ENCODE data around the gene PSME3.
A peak's percentile ranks its signal among the peaks of the same experiment; 100 is the strongest.

PSME3 gene, protein sequence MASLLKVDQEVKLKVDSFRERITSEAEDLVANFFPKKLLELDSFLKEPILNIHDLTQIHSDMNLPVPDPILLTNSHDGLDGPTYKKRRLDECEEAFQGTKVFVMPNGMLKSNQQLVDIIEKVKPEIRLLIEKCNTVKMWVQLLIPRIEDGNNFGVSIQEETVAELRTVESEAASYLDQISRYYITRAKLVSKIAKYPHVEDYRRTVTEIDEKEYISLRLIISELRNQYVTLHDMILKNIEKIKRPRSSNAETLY

DNA sequence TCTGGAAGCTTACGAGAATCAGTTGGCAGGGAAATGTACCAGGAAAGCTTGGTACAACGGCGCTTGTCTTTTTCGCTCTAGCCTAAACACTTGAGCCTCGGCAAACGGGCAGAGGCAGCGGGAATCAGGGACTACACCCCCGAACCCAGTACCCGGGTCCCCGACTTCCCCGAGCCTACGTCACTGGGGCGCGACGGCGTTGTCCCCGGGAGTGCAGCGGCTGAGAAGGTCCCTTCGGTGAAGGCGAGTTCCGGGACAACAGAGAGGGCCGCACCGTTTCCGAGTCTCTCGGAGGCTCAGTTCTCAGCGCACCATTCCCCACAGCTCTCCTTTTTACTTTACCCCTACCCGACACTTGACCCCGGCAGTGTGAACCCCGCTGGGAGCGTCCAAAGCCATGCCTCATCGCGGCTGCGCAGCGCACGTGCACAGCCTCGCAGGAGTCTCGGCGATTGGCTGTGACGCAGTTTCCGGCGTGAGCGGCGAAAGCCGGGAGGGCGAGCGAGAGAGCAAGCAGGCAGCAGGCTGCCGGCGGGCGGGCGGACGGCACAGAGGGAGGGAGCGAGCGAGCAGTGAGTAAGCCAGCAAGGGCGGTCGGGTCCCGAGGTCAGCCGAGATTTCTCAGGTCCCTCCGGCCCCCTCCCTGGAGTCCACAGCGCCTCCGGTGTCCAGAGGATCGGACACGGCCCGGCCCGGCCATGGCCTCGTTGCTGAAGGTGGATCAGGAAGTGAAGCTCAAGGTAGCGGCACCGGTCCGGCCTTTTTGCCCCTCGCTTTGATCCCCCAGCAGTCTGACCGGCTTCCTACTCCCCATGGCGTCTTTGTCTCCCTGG lies at the start of gene PSME3:
TSS of gene PSME3 (plus strand) at position 464 of the 833 bp plus-strand sequence. CDS start at position 699, 235 bp downstream.
- DNase-seq = peak; percentile 92

- no peak for DNase-seq
Observed at GRCh38 chr17:42783791-42784138, 49.4 kb upstream of the PSME3 start.

- no peak for DNase-seq
Observed at GRCh38 chr17:42784409-42784808, 48.8 kb upstream of the PSME3 start.

DNA sequence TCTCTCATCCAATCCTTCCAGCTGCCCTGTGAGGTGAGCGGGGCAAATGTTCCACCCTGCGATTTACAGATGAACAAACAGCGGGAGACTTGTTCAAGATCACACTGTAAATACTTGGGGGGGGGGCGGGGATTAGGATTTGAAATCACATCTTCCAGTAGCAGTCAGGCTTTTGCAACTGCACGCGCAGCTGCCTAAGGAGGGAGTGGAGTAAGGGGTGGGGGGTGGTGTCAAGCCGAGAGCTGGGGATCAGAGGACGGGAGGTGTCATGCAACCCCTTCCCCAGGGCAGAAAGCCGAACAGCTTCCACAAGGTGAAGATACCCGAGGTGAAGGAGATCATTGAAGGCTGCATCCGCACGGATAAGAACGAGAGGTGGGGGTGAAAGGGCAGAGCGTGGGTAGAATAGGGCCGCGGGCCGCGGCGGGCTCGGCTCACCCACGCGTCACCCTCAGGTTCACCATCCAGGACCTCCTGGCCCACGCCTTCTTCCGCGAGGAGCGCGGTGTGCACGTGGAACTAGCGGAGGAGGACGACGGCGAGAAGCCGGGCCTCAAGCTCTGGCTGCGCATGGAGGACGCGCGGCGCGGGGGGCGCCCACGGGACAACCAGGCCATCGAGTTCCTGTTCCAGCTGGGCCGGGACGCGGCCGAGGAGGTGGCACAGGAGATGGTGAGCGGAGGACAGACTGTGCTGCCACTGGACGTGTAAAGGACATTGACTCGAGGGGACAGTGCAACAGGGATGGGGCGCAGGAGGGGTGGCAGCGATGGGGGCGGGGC lies 48.2 kb upstream of the PSME3 start:
- DNase-seq = no peak

GRCh38 chr17:42787266-42787665 lies 45.9 kb upstream of the PSME3 start:
- no peak for DNase-seq

DNA sequence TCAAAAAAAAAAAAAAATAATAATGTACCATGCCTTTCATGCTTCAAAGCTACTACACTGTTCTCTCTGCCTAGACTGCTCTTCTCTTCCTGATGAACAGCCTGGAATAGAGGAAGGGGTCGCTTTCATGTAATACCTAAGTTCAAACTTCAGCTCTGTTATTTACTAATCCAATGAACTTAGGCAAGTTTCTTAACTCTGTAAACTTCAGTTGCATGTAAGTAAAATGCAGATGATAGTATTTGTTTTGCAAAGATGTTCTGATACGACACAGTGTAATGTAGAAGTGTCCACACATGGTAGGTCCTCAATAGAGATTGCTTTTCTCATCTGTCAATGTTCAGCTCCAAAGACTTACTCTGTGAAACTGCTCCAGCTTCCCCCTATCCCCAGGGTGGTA lies 41.2 kb upstream of the PSME3 start:
- DNase-seq = no peak

- DNase-seq = no peak
Observed at GRCh38 chr17:42792545-42792944, 40.7 kb upstream of the PSME3 start.

GRCh38 chr17:42795061-42795460 lies 38.1 kb upstream of the PSME3 start:
- no peak for DNase-seq

DNA sequence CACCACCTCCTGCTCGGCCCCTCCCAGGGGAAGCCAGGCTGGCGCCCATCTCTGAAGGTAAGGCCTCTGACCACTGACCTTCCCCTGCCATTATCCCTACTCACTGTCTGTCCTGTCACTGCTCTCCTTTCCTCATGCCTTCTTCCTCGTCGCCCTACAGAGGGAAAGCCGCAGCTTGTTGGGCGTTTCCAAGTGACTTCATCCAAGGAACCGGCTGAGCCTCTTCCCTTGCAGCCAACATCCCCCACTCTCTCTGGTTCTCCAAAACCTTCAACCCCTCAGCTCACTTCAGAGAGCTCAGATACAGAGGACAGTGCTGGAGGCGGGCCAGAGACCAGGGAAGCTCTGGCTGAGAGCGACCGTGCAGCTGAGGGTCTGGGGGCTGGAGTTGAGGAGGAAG lies 37.7 kb upstream of the PSME3 start:
- no peak for DNase-seq

DNA sequence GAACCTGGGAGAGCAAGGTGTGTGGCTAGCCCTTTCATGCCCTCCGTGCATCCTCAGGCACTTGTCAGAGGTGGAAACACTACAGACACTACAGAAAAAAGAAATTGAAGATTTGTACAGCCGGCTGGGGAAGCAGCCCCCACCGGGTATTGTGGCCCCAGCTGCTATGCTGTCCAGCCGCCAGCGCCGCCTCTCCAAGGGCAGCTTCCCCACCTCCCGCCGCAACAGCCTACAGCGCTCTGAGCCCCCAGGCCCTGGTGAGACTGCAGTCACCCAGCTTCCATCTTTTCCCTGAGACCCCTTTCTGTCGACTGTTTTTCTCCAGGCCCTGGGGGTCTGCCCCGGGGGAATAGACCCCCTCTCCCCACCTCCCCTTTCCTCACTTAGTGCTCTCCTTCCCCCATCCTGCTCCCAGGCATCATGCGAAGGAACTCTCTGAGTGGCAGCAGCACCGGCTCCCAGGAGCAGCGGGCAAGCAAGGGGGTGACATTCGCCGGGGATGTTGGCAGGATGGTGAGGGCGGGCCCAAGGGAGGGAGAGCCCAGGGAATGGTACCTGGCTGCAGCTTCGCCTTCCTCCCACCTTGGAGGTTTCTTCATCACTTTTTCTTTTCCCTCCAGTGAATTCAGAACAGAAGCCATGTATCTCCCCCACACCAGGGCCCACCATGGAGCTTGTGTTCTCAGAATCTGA lies 37.0 kb upstream of the PSME3 start:
- DNase-seq = no peak

DNA sequence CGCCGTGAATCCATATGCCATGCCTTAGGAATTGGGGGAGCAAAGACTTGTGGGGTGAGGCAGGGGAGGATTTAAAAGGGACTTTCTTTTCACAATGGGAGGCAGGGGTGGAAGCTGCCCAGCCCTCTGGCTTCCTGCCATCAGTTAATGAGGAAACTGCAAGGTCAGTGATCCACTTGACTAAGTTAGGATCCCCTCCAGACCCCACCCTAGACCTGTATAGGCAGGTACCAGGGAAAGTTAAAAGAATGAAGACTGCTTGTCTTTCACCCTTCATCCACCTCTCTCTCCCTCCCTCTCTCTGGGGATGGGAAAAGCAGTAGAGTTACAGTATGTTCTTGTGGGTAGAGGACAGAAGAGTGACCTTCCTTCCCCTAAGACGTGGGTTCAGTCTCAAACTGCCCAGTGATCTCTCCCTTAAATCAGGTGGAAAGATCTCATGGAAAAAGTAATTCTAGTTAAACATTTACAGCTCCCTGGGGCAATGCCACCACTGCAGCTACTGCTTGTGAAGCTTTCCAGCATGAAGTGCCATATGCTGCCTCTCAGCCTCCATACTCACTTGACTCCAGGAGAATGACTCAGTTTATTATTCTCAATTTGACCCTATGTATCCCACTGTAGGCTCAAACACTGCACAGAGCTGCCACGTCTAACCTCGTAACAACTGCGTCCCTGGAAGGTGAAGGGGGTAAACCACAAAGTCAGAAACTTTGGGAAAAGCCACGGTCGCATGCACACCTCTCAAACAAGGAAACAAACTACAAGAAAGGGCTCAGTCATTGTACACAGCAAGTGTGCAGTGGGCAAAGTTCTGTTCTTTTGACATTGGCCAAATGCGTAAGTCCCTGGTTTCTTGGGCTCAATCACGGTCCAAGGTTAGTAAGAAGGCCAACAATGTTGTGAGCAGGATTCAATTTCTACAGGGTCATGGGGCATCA lies 35.9 kb upstream of the PSME3 start:
- no peak for DNase-seq

DNA sequence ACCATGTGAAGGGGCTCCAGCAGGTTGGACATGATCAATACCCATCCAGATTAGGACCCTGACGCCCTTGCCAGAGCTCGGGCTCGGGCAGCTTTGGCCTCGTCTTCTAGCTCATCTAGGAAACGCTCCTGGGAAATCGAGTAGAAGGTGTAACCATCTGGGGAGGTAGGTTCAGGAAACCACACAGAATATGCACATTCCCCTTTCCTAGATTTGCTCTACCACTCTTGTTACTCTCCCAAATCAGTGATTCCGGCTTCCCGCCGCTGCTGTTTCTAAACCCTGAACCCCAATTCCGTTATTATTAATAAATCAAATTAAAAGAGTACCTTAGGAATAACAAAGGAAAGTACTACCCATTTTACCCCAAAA lies 35.2 kb upstream of the PSME3 start:
- no peak for DNase-seq

GRCh38 chr17:42798383-42799380 lies 34.5 kb upstream of the PSME3 start, which contains the start of the genes CNTD1 and COA3:
TSS of gene CNTD1 (plus strand) at chr17:42798861. CDS start at chr17:42799068, 207 bp downstream.
TSS of gene COA3 (minus strand) at chr17:42798704. CDS start at chr17:42798681, 23 bp downstream.
- DNase-seq = peak; percentile 91

DNA sequence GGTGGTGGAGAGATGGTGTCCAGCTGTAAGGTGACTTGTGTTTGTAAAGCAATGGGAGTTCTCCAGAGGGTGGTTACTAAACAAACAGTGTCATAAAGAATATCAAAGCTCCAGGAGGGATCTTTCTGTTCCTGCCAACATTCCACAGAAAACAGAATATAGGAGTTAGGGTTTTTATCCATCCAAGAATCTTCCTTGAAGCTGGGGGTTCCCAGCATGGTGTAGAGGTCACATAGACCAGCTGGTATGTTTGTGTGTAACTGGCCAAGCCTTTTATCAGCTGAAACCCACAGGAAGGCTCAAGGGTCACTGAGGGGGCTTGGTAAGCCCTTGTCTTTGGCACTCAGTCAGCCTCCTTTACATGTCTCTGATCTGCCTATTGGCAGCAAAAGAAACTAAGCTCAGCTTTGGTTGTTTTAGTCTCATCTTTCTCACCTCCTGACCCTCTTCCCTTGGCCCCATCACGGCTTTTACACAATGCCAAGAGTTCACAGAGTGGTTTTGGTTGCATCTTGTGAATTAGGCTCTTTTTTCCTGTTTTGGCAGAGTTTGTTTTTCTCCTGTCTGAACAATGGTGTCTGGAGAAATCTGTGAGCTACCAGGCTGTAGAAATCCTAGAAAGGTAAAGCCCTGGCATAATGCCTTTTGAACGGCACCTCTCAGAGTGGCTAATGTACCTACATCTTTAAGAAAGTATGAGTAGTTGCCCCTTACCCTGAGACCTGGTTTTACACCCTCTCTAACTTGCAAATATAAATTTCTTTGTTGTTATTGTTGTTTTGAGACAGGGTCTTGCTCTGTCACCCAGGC lies 29.9 kb upstream of the PSME3 start:
- no peak for DNase-seq

DNA sequence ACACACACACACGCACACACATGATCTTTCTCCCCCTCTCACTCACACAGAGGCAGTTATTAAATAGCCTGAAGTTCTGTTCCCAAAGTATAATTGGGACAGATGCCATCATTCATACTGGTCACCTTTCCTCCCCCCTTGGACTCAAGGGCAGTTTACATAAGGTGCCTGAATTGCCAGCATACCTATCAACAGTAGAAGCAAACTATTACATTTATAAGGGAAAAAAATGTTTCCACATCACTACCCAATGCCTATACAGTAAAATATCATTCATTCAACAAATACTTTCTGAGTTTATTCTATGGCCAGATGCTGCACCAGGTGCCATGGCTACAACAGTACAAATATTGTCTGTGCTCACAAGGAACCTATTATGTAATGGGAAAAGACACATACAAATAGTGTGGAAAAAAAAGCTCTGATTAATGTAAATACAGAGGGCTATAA lies 28.3 kb upstream of the PSME3 start:
- DNase-seq = no peak

DNA sequence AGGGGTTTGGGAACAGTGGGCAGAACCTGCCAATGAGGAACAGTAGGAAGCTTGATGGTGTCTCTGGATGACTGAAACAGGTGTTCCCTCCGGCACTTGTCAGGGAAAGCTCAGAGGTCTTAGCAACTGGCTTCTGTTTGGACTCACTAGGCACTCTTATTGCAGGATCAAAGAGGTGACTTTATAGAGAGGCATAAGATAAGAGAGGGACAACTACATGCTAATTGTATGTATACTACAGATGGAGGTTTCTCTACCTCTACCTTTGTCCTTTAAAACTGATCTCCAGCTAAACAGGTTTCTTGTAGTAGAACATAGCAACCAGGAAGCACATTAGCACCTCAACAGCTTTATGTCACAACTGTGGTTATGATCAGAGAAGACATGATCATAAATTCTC lies 26.9 kb upstream of the PSME3 start:
- no peak for DNase-seq

GRCh38 chr17:42809250-42809649 lies 23.9 kb upstream of the PSME3 start:
- no peak for DNase-seq

- DNase-seq = no peak
Observed at GRCh38 chr17:42814633-42815399, 18.4 kb upstream of the PSME3 start.

DNA sequence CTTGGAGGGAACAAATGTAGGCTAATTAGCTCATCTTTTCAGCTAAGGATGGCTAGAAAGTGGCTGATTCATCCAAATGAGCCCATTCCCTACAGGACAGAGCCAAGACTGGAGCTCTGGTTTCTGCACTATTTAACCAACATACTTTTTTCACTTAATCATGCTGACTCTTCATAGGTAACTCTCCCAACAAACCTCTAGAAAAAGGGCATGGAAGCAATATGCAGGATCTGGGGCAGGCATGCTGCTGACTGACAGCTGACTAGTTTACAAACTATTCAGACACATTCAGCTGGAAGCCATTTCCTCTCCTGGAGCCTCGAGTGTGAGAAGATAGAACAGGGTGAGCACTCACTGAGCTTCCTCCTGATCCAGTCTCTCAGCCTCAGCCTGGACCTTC lies 15.3 kb upstream of the PSME3 start:
- DNase-seq = no peak

Measured in left hindlimb (tissue), 1 donor.